KG1 (cell line): Measurements from ENCODE around the gene AGRP.
"Not testable (repeated sequence)": the region's sequence is repeated elsewhere in the genome, so short reads cannot be mapped to it uniquely, and the experiment has no call there.

Experiments used
- DNase-seq: peaks from one replicate; lab custom pipeline; 2025; lab: John Stamatoyannopoulos, UW

Gene AGRP

DNA sequence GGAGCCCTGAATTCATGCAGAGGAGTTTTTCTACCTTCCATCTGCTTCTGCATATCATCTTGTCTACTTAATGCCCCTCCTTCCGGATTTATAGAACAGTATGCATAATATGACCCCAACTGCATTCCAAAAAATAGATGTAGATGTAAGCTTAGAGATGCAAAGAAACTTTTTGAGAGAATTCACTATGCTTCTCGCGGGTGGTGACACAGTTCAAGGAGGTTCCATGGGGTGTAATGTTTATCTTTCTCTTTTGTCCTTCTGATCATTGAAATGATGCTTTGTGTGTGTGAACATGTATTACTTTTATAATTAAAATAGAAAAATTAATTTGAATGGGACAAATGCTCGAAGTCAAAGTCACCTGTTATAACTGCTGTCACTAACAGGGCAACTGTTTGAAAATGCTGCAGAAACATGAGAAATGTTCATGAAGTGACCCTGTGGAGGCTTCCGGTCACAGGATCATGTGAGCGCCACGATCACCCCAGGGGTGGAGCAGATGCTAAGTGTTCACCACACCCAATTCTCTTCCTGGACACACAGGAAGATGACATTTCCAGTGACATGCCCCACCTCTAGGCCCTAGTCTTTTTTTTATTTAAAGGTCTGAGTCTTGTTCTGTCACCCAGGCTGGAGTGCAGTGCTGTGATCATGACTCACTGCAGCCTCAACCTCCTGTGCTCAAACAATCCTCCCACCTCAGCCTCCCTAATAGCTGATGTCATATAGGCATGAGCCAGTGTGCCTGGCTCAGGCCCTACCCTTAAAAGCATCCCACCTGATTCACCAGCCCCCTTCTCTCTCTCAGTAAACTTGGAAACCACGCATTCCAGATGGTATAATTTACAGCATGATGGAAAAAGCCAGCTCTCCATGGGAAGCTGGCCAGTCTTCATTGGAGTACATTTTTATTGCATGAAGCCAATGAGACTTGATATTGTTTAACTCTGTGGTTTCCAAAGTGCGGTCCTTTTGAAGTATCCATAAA lies 21.0 kb upstream of the AGRP start:
- DNase-seq, result no peak

DNA sequence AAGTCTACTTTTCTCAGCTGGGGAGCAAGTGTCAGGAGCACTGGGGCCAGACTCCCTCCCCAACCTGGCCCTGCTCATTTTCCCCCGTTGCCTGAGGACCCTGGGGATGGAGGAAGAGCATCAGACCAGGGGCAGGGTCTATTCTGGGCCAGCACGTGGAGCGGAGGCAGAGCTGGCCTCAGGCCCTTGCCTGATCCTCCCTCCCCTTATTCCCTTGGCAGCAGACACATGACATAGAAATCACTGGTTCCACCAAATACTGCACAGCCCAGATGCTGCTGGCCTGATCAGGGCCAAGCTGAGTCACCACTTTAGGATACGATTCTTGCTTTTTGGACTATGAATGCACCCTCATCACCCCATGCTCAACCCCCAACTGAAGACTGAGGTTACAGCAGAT lies 15.8 kb upstream of the AGRP start:
- no peak for DNase-seq

GRCh38 chr16:67490335-67491096 lies 7.2 kb upstream of the AGRP start:
- DNase-seq, result no peak

DNA sequence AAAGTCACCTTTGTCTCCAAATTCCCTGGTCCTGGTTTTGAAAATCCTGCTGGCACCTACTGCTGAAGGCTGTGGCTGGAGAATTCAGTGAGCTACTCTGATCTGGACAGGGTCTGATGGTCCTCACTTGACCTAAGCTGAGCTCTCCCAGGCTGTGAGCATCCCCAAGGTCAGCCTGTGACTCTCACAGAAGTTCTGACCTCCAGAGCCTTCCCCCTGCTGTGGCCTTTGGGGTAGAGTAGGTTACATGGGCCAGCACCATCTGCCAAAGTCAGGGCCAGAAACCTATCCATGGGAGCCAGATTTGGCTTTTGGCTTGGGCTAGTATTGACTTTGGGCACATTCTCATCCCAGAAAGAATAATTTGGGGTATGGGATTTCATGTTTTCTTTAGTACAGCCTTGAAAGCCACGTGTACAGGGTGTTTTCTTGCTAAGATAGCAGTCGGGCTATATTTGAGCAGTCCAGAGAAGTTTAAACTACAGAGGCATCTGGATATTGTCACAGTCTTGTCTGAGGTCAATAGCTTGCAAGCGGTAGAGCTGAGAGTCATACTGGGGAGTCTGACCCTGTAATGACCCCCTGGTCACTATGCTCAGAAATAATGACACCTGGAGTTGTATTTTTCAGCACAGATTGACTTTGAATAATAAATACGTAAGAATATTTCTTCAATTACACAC lies 6.2 kb upstream of the AGRP start:
- no peak for DNase-seq

- not testable (repeated sequence) for DNase-seq
Observed at GRCh38 chr16:67487561-67487960, 4.2 kb upstream of the AGRP start.

DNA sequence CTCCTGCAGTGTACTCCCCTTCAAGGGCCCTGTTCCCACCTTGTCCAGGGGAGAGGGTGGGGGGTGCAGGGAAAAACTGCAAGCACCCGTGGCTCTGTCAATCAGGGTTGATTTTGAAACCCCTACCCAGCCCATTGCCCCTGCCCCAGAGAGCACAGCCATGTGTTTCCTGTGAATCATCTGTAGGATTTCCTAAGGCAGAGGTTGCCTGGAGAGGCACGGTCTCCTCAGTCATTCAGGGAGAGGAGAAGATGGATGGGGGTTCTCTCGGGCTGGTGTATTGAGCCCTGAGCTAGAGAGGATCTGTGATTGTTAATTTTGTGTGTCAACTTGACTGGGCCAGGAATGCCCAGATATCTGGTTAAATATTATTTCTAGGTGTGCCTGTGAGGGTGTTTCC lies 3.5 kb upstream of the AGRP start:
- no peak for DNase-seq

GRCh38 chr16:67483731-67484525 lies 581 bp upstream of the AGRP start:
- DNase-seq, result no peak

GRCh38 chr16:67482233-67482924 lies 968 bp downstream of the AGRP start:
- DNase-seq, result no peak

- DNase-seq, result no peak
Observed at GRCh38 chr16:67481561-67482232, 1.6 kb downstream of the AGRP start.

DNA sequence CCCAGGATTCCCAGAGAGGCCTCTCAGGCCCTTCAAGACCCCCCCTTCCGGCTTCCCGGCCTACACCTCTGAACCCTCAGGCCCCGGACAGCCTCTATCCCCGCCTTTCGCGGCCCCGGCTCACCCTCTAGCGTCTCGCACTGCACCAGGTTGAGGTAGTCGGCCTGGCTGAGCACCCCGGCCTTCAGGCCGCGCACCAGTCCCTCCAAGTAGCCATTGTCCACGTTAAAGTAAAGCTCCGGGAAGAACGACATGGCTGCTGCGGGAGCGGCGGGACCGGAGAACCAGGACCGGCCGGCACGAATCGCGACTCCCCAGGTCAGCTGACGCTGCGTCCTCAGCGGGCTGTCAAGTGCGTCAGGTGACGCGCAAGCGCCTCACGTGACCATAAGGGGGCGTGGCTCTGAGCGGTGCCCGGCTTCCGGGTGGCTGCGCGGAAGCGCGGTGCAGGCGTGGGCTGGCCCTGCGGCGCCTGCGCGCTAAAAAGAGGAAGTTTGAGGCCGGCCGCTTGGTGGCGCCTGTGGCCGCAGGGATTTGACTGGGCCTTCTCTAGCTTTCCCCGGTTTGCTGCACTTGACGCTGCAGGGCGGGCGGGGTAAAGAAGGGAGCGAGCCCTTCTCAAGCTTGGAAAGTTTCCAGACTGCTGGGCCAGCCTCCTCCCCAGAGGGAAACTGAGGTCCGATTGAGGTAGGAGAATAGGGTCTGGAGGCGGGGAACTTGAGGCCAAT lies 2.4 kb downstream of the AGRP start, which contains the start of gene ATP6V0D1:
ATP6V0D1 (minus strand) TSS at position 325 of the 728 bp plus-strand sequence; CDS start at position 254, 71 bp downstream.
- DNase-seq, result peak; percentile 99

DNA sequence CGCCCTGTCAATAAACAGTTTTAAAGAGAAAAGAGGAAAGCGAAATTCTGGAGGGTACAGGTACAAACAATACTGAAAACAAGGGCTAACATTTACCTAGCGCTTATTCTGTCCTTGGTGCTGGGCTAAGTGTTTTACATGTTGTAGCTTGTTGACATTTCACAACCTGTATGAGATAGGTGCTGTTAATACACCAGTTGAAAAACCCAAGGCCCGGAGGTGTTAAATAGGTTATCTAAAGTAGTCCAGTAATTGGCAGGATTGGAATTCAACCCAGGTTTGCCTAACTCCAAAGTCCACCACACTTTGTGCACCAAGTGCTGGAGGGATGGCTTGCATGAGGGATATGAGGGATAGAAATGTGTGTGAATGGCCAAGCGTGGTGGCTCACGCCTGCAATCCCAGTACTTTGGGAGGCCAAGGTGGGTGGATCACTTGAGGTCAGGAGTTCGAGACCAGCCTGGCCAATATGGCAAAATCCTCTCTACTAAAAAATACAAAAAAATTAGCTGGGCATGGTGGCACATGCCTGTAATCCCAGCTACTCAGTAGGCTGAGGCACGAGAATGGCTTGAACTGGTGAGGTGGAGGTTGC lies 5.3 kb downstream of the AGRP start:
- no peak for DNase-seq

DNA sequence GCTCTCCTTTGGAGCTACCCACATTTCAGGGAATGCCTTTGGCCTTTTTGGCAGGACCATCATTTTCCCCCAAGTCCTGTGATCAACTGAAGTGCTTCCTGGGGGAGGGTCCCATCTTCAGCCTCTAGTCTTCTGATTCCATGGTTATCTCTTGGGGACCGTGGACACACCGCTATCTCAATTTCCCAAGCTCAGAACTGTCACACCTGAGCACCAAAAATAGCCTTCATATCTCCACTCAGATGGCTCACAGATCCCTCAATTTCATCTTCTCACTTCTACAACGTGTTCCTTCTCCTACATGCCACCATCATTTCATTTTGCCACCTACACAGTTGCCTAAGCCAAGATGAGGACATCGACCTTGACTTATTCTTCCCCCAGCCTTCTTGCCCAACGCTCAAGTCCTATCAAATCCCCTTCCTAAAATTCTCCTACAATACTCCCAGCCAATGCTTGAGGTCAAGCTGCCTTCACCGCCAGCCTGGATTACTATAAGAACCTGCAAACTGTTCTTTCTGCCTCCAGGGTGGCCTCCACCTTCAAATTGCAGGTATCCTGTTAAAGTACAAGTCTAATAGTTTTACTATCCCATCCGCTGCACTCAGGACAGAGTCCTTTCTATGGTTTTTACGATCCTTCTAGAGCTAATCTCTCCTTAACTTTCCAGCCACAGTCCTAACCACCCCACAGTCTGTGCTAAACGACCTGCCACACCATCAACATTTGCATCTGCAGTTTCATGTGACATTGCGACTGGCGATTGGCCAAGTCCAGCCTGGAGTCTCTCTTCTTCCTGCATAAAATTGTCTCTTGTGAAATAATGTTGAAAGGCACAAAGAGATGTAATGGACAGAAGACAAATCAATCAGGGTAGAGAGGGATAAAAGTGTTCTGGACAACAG lies 8.5 kb downstream of the AGRP start:
- no peak for DNase-seq

DNA sequence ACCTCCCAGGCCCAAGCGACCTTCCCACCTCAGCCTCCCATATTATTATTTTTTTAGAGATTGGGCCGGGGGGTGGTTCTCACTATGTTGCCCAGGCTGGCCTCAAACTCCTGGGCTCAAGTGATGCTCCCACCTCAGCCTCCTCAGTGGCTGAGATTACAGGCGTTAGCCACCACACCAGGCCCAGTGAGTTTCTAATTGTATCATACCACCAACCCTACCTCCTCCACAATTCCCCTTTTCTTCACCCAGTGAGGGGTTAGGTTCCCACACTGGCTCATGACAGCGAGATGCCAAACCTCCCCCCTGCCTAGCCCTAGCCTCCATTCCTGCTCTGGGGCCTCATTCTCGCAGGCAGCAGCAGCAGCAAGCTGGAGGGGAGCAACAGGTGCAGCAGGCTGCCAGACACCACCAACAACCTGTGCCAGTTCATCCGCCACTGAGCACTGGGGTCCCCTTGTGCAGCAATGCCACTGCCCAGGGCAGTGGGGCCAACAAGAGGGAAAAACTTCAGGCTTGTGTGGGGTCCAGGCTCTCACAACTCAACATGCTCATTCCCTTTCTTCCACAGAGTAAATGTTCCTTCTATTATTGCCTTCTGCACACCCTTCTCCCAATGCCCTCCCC lies 11.5 kb downstream of the AGRP start:
- DNase-seq, result no peak

- no peak for DNase-seq
Observed at GRCh38 chr16:67470359-67470758, 13.0 kb downstream of the AGRP start.

DNA sequence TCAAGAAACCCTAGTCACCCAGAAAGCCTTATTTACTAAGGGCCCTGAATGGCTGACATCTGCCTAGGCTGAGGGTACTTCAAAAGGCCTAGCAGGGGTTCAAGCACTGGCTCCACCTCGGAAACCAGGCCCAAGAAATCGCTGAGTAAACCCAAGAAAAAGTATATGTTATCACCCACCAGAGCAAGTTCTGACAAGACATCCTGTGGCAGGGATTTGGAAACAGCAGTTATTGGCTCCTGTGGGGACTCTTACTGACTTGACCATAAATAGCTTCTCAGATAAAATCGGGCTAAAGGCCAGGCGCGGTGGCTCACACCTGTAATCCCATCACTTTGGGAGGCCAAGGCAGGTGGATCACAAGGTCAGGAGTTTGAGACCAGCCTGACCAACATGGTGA lies 14.6 kb downstream of the AGRP start:
- DNase-seq, result no peak

DNA sequence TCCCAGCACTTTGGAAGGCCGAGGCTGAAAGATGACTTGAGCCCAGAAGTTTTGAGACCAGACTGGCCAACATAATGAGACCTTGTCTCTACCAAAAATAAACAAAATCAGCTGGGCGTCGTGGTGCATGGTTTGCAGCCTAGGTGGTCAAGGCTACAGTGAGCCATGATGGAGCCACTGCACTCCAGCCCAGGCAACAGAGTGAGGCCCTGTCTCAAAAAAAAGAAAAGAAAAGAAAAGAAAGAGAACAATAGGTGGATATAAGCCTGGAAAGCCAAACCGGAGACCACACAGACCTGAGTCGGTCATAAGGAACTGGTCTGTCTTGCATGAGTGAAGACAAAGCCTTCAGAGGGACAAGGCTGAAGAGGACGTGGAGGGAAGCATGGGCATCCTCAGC lies 16.8 kb downstream of the AGRP start:
- no peak for DNase-seq

DNA sequence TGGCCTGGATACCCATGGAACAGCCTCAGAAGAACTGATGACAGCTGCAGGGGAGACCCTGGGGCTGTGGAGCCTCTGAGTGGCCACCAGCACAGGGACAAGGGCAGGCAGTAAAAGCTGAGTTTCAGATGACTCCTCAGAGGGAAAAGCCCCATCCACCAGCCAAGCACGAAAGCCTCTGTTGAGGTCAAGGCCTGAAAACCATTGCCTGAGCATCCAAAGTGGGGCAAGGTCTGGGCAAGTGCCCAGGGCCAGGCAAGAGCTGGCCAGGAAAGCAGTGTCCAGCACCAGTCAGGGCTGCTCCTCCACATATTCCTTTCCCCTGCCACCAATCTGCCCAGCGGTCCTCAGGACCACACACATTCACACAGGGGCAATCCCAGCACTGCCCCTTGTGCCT lies 18.8 kb downstream of the AGRP start:
- no peak for DNase-seq

DNA sequence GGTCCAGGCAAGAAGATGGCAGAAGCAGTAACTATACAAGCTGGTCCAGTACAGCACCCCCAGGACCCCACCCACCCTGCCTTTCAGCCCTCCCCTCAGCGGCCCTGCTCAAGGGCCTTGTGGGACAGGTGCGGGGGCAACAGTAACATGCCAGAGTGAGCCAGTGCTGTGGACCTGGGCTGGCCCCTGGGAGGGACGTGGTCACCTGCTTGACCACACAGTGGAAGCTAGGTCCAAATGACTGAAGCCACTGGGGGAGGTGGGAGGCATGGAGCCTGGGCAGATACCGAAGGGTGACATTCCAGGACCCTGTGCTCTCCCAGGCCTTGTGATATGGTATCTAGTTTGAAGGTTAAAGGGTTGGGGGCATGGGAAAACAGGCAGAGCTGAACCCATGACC lies 19.7 kb downstream of the AGRP start:
- DNase-seq, result no peak
